GM18499 (cell line): ENCODE results near the gene RNF187.

ENCODE experiments used
- ATAC-seq: cut with Tn5 transposase; IDR thresholded peaks from one replicate; pipeline ENCODE4 v1.9.1; 2021; ENCODE audit warnings: moderate number of reproducible peaks; ENCODE audit not compliant: insufficient read depth, unreplicated experiment

Gene RNF187

DNA sequence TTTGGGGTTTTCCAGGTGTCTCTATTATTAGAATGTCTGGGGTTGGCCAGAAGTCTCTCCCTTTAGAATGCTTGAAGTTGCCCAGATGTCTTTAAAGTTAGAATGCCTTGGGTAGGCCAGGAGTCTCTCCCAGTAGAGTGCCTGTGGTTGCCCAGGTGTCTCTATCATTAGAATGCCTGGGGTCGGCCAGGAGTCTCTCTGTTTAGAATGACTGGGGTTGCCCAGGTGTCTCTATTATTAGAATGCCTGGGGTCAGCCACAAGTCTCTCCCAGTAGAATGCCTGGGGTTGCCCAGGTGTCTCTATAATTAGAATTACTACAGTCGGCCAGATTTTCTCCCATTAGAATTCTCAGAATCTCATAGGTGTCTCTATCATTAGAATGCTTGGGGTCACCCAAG, 55.2 kb downstream of the RNF187 start:
- no peak for ATAC-seq

DNA sequence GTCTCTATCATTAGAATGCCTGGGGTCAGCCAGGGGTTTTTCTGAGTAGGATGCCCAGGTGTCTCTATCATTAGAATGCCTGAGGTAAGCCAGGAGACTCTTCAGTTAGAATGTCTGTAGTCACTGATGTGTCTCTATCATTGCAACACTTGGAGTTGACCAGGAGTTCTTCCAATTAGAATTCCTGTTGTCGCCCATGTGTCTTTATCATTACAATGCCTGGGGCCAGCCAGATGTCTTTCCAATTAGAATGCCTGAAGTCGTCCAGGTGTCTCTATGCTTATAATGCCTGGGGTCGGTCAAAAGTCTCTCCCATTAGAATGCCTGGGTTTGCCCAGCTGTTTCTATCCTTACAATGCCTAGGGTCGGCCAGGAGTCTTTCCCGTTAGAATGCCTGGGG, 55.8 kb downstream of the RNF187 start:
- no peak for ATAC-seq

GRCh38 chr1:228543396-228543795, 56.2 kb downstream of the RNF187 start:
- no peak for ATAC-seq

DNA sequence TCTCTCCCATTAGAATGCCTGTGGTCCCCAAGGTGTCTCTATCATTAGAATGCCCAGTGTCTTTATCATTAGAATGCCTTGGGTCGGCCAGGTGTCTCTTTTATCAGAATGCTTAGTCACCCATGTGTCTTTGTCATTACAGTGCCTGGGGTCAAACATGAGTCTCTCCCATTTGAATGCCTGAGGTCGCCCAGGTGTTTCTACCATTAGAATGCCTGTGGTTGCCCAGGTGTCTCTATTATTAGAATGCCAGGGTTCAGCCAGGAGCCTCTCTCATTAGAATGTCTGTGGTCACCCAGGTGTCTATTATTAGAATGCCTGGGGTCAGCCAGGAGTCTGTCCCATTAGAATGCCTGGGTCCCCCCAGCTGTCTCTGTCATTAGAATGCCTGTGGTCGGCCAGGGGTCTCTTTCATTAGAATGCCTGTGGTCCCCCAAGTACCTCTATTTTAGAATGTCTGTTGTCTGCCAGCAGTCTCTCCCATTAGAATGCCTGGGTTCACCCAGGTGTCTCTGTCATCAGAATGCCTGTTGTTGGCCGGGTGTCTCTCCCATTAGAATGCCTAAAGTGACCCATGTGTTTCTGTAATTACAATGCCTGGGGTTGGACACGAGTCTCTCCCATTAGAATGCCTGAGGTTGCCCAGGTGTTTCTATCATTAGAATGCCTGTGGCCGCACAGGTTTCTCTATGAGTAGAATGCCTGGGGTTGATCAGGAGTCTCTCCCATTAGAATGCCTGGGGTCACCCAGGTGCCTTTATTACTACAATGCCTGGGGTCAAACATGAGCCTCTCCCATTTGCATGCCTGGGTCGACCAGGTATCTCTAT, 57.1 kb downstream of the RNF187 start:
- ATAC-seq, result no peak

DNA sequence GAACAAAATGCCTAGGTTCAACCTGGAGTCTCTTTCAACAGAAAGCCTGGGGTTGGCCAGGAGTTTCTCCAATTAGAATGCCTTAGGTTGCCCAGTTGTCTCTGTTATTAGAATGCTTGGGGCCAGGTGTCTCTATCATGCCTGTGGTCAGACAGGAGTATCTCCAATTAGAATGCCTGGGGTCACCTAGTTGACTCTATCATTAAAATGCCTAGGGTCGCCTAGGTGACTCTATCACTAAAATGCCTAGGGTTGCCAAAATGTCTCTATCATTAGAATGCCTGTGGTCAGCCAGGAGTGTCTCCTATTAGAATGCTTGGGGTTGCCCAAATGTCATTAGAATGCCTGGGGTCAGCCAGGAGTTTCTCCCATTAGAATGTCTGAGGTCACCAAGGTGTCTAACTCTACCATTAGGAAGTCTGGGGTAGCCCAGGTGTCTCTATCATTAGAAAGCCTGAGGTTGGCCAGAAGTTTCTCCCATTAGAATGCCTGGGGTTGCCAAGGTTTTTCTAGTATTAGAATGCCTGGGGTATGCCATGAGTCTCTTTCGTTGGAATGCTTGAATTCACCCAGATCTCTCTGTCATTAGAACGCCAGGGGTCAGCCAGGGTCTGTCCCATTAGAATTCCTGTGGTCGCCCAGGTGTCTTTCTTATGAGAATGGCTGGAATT, 57.9 kb downstream of the RNF187 start:
- ATAC-seq, result no peak
